Measurements from ENCODE around the gene TUSC2. TPM values are rescaled to one million over a fixed set of nuclear protein-coding genes. Genes with fewer than 3 reads are reported as not detected.

TUSC2 gene
- total and polyA plus RNA-seq, 2 experiments from 2014 or later, result 41.6 to 71.0 TPM

- peaks cover 17% of the 10 kb centered on the region for H4K20me1 ChIP-seq (replicated peaks; ENCODE audit: insufficient read depth)
- H2AFZ ChIP-seq, result peak overlapping the region; percentile 91; the same call in 1 of the 2 replicates
- peak overlapping the region; percentile 90 for H3K4me3 Mint-ChIP-seq
- peak overlapping the region; percentile 90 for H3K4me2 ChIP-seq
- H3K4me1 Mint-ChIP-seq, result peaks cover 34% of the 10 kb centered on the region
- H3K27ac ChIP-seq (ENCODE audit: low read depth), result peak overlapping the region; percentile 87
- H3F3A ChIP-seq (replicated peaks; ENCODE audit: low read depth), result peaks cover 38% of the 10 kb centered on the region
- peaks cover 42% of the 10 kb centered on the region for H3K27me3 ChIP-seq (ENCODE audit: insufficient read depth)
- H3K27me3 Mint-ChIP-seq (ENCODE audit: insufficient read depth, low read depth, poor library complexity), result peaks cover 51% of the 10 kb centered on the region
- H3K36me3 Mint-ChIP-seq (ENCODE audit: low read depth), result peaks cover under 1% of the 10 kb centered on the region; the same call in 1 of the 3 replicates
- H3K4me3 ChIP-seq, result peak overlapping the region; percentile 97
- TF ChIP-seq CREB1 (CRISPR knock-in tag; IDR thresholded peaks at IDR 0.05; ENCODE audit: low read depth), result peak; percentile 56
- no peak for TF ChIP-seq STAT1 (IDR thresholded peaks at IDR 0.05; ENCODE audit: unreplicated experiment)
- TF ChIP-seq ZNF331 (CRISPR knock-in tag; IDR thresholded peaks at IDR 0.05; ENCODE audit: low read depth), result no peak
- TF ChIP-seq POLR2AphosphoS5 (IDR thresholded peaks at IDR 0.05; ENCODE audit: low read depth), result peak; percentile 93
- TF ChIP-seq ETS1 (IDR thresholded peaks at IDR 0.05), result 0 out of 2 replicates have a peak, but pooled peaks have one; percentile 11
- DNase-seq (ENCODE audit: low spot score), result peak; percentile 99
- H3K9me3 Mint-ChIP-seq, result peaks cover 3% of the 10 kb centered on the region; the same call in 1 of the 3 replicates
- H3K9me2 ChIP-seq (ENCODE audit: insufficient read depth), result no peaks in the 10 kb centered on the region
- H3K36me3 ChIP-seq (ENCODE audit: insufficient read depth), result no peaks in the 10 kb centered on the region
- peaks cover 24% of the 10 kb centered on the region for H3K4me1 ChIP-seq (ENCODE audit: insufficient read depth)
- H3K79me2 ChIP-seq (replicated peaks; ENCODE audit: insufficient read depth), result peaks cover 36% of the 10 kb centered on the region
- ATAC-seq, result peak; percentile 75
- peak overlapping the region; percentile 95 for H3K27ac Mint-ChIP-seq
Measured at GRCh38 chr3:50337175-50337861, 9.3 kb upstream of the TUSC2 start.

- Mint-ChIP-seq H3K27ac (peak overlapping the region; percentile 65), H3K9me3 (peaks cover 3% of the 10 kb centered on the region; the same call in 1 of the 3 replicates), H3K36me3 (ENCODE audit: low read depth) (peaks cover 6% of the 10 kb centered on the region), H3K4me1 (peaks cover 34% of the 10 kb centered on the region), H3K27me3 (ENCODE audit: insufficient read depth, low read depth, poor library complexity) (peaks cover 44% of the 10 kb centered on the region), H3K4me3 (peak overlapping the region; percentile 90)
- ATAC-seq (peak; percentile 4), DNase-seq (ENCODE audit: low spot score) (peak; percentile 41)
- Histone ChIP-seq H3K9me2 (ENCODE audit: insufficient read depth) (no peaks in the 10 kb centered on the region), H3K79me2 (replicated peaks; ENCODE audit: insufficient read depth) (peaks cover 36% of the 10 kb centered on the region), H3K27ac (ENCODE audit: low read depth) (peak overlapping the region; percentile 87), H4K20me1 (replicated peaks; ENCODE audit: insufficient read depth) (peaks cover 17% of the 10 kb centered on the region), H3K36me3 (ENCODE audit: insufficient read depth) (0 out of 2 replicates have a peak, but pooled peaks cover 4% of the 10 kb centered on the region), H3K4me2 (peak overlapping the region; percentile 90), H2AFZ (peak overlapping the region; percentile 91; the same call in 1 of the 2 replicates), H3F3A (replicated peaks; ENCODE audit: low read depth) (peaks cover 37% of the 10 kb centered on the region), H3K4me1 (ENCODE audit: insufficient read depth) (peaks cover 24% of the 10 kb centered on the region), H3K27me3 (ENCODE audit: insufficient read depth) (peaks cover 36% of the 10 kb centered on the region), H3K4me3 (peak overlapping the region; percentile 97)
- TF ChIP-seq CREB1 (CRISPR knock-in tag; IDR thresholded peaks at IDR 0.05; ENCODE audit: low read depth), result no peak
- no peak for TF ChIP-seq ETS1 (IDR thresholded peaks at IDR 0.05)
- TF ChIP-seq EZH2 (IDR thresholded peaks at IDR 0.05; ENCODE audit: low read depth, unreplicated experiment), result no peak
- TF ChIP-seq CTCF (conservative IDR thresholded peaks at IDR 0.05; ENCODE audit: low read depth in 2 of 2), result 0 out of 4 replicates have a peak, but pooled peaks of 1 of the 2 experiments have one; percentile 10
Measured at GRCh38 chr3:50336452-50337174, 8.6 kb upstream of the TUSC2 start.

Measured in GM23338 (cell line).